Left lung (tissue), 10 donors: ENCODE measurements around the gene MTOR. TPM values are rescaled to one million over a fixed set of nuclear protein-coding genes. Genes with fewer than 3 reads are reported as not detected.

Experiments used
- ATAC-seq: fragments of 200-7000 bp; cut with Tn5 transposase; one replicate; pipeline ENCODE4 v1.9.1; 2020; ENCODE audit warnings: moderate library complexity
- DNase-seq, 4 donors: peaks; one replicate each; pipeline ENCODE4 v3.0.0-alpha.2; 2013 to 2020
- H3K27ac ChIP-seq, 2 donors: fragments of 200-600 bp; sonication (generic) in 1 of 2; one replicate each; pipeline versions ENCODE4 v1.5.0 to v1.8.0; 2020 to 2021
- H3K27me3 ChIP-seq, 2 donors: fragments of 200-600 bp; sonication (generic) in 1 of 2; one replicate each; pipeline versions ENCODE4 v1.5.0 to v1.8.0; 2020 to 2021
- H3K36me3 ChIP-seq, 2 donors: fragments of 200-600 bp; sonication (generic) in 1 of 2; one replicate each; pipeline versions ENCODE4 v1.5.0 to v1.8.0; 2020 to 2021
- H3K4me1 ChIP-seq, 2 donors: fragments of 200-600 bp; one replicate each; pipeline ENCODE4 v1.8.0; 2021
- H3K4me3 ChIP-seq, 2 donors: fragments of 200-600 bp; sonication (generic) in 1 of 2; one replicate each; pipeline versions ENCODE4 v1.5.0 to v1.8.0; 2020 to 2021; ENCODE audit warnings: mild to moderate bottlenecking in 1 of 2
- H3K9me3 ChIP-seq, 2 donors: fragments of 200-600 bp; sonication (generic) in 1 of 2; one replicate each; pipeline versions ENCODE4 v1.5.0 to v1.8.0; 2020 to 2021
- CTCF ChIP-seq, 2 donors: fragments of 200-600 bp; sonication (generic) in 1 of 2; IDR thresholded peaks; one replicate each; pipeline versions ENCODE4 v1.5.0 to v1.8.0; 2021; ENCODE audit warnings: antibody characterized with exemption in 2 of 2
- intact Hi-C, 2 donors: fragments of 100-400 bp; cut with DNase I; formaldehyde crosslinking; loops; one replicate each; pipeline versions ENCODE4 v1.11.2 to v1.14.2; 2022
- polyA plus RNA-seq, 6 donors: library from polyadenylated mRNA; unstranded; fragments of 120-200 nt; gene quantifications; one replicate each; pipeline ENCODE4 v1.2.1, GENCODE V29; 2013; ENCODE audit not compliant: insufficient read length in 6 of 6
- total RNA-seq, 2 donors: library from RNA; stranded (reverse); fragmentation: NEBNext Ultra II Directional; extraction: Animal tissue kit (Norgen Biotek cat#: 25700); gene quantifications; one replicate each; pipeline ENCODE4 v1.2.1, GENCODE V29; 2021
- donor health status: DM: no; HTN: yes; CAD: no.
- donor health status: DM: no; HTN: no; CAD: no.

Gene MTOR
- total and polyA plus RNA-seq, 8 donors, result 38.0 to 45.4 (median 39.9) TPM

GRCh38 chr1:11285883-11286734 is 23.8 kb upstream of the MTOR start:
- intact Hi-C loops, result no loop called here
- no peak for ATAC-seq

GRCh38 chr1:11284784-11285183 is 22.4 kb upstream of the MTOR start:
- ATAC-seq (no peak), DNase-seq (no peak)
- no peaks in the 10 kb centered on the region for H3K9me3 ChIP-seq
- peaks cover 12 to 30% of the 10 kb centered on the region in 2 donors for H3K4me1 ChIP-seq
- peaks cover 0 to 39% of the 10 kb centered on the region in 2 donors for H3K36me3 ChIP-seq
- no peak overlapping the region for H3K27ac ChIP-seq
- intact Hi-C loops, result no loop called here
- no peak overlapping the region for H3K4me3 ChIP-seq
- no peaks in the 10 kb centered on the region for H3K27me3 ChIP-seq
- TF ChIP-seq CTCF (IDR thresholded peaks at IDR 0.05), result no peak

More at GRCh38 chr1:11285883-11286734, 23.8 kb upstream of the MTOR start:
- peak in 1 of 2 donors; percentile 6 for TF ChIP-seq CTCF (IDR thresholded peaks at IDR 0.05)
- Histone ChIP-seq H3K4me1 (peaks cover 11 to 22% of the 10 kb centered on the region in 2 donors), H3K27me3 (no peaks in the 10 kb centered on the region), H3K36me3 (peaks cover 0 to 51% of the 10 kb centered on the region in 2 donors), H3K4me3 (no peak overlapping the region), H3K27ac (no peak overlapping the region), H3K9me3 (no peaks in the 10 kb centered on the region)
- DNase-seq, result no peak

- peaks cover 12 to 30% of the 10 kb centered on the region in 2 donors for H3K4me1 ChIP-seq
- no peaks in the 10 kb centered on the region for H3K9me3 ChIP-seq
- H3K36me3 ChIP-seq, result peaks cover 0 to 39% of the 10 kb centered on the region in 2 donors
- no peak for DNase-seq
- no peak for TF ChIP-seq CTCF (IDR thresholded peaks at IDR 0.05)
- intact Hi-C loops, result no loop called here
- no peak overlapping the region for H3K4me3 ChIP-seq
- H3K27me3 ChIP-seq, result no peaks in the 10 kb centered on the region
- no peak for ATAC-seq
- H3K27ac ChIP-seq, result no peak overlapping the region
Measured at GRCh38 chr1:11283151-11283550, 20.8 kb upstream of the MTOR start.

GRCh38 chr1:11281518-11282331 is 19.4 kb upstream of the MTOR start:
- ATAC-seq (peak; percentile 91), DNase-seq (peak in 3 of 4 donors; percentile 56 to 81 (median 59))
- peaks cover 0 to 31% of the 10 kb centered on the region in 2 donors for H3K36me3 ChIP-seq
- no peak for TF ChIP-seq CTCF (IDR thresholded peaks at IDR 0.05)
- H3K4me1 ChIP-seq, result peaks cover 12 to 30% of the 10 kb centered on the region in 2 donors
- intact Hi-C loops, result no loop called here
- H3K9me3 ChIP-seq, result no peaks in the 10 kb centered on the region
- H3K27ac ChIP-seq, result peak overlapping the region; percentile 30 to 58
- no peak overlapping the region for H3K4me3 ChIP-seq
- H3K27me3 ChIP-seq, result no peaks in the 10 kb centered on the region
